SU-DHL-6 (cell line): Measurements from ENCODE around the gene SH2D1A.

Source experiments
- H2AFZ ChIP-seq: fragments of 200-600 bp; sonication (generic); 2 replicates; pipeline ENCODE4 v1.6.1; 2014; ENCODE audit warnings: low read depth, mild to moderate bottlenecking, moderate library complexity, mixed read lengths, antibody characterized with exemption, low read length; ENCODE audit not compliant: severe bottlenecking
- H3F3A ChIP-seq: fragments of 200-600 bp; shearing (Covaris generic); 2 replicates; pipeline ENCODE4 v1.6.0; 2016; ENCODE audit warnings: antibody characterized with exemption, mild to moderate bottlenecking; ENCODE audit not compliant: insufficient read depth
- H3K27ac ChIP-seq: fragments of 200-600 bp; sonication (generic); 2 replicates; pipeline ENCODE4 v1.5.1; 2016; ENCODE audit warnings: low read depth, mild to moderate bottlenecking, low read length, moderate library complexity, mixed read lengths
- H3K27me3 ChIP-seq: fragments of 200-600 bp; sonication (generic), shearing (Covaris generic); 2 replicates; pipeline ENCODE4 v1.6.0; 2014; ENCODE audit warnings: mild to moderate bottlenecking, low read length
- H3K36me3 ChIP-seq: fragments of 200-600 bp; sonication (generic); 2 replicates; pipeline ENCODE4 v1.6.1; 2014; ENCODE audit warnings: mild to moderate bottlenecking, low read length, mixed read lengths
- H3K4me2 ChIP-seq: fragments of 300-600, 200-600 bp; shearing (Covaris generic), sonication (generic); 2 replicates; pipeline ENCODE4 v1.6.0; 2014; ENCODE audit warnings: low read length, low read depth, mild to moderate bottlenecking; ENCODE audit not compliant: poor library complexity, severe bottlenecking
- H3K4me3 ChIP-seq: fragments of 200-600 bp; sonication (generic); 2 replicates; pipeline ENCODE4 v1.5.1; 2014; ENCODE audit warnings: antibody characterized with exemption, low read length, mild to moderate bottlenecking, mixed read lengths; ENCODE audit not compliant: insufficient read depth, poor library complexity, severe bottlenecking
- H3K79me2 ChIP-seq: fragments of 200-600 bp; sonication (generic); 2 replicates; pipeline ENCODE4 v1.6.1; 2014; ENCODE audit warnings: mild to moderate bottlenecking, low read length, moderate library complexity; ENCODE audit not compliant: insufficient read depth
- H3K9ac ChIP-seq: fragments of 200-600 bp; sonication (generic); 2 replicates; pipeline ENCODE4 v1.7.0; 2014; ENCODE audit warnings: mild to moderate bottlenecking, low read length
- H3K9me2 ChIP-seq: fragments of 200-600 bp; sonication (generic); replicated peaks from 2 replicates; pipeline ENCODE4 v1.6.1; 2014; ENCODE audit warnings: low read length; ENCODE audit not compliant: insufficient read depth
- H3K9me3 ChIP-seq: fragments of 200-600 bp; sonication (generic); 2 replicates; pipeline ENCODE4 v1.6.1; 2014; ENCODE audit warnings: low read length, mixed read lengths; ENCODE audit not compliant: insufficient read depth
- H4K20me1 ChIP-seq: fragments of 200-600 bp; sonication (generic); 2 replicates; pipeline ENCODE4 v1.6.1; 2014; ENCODE audit warnings: low read depth, mild to moderate bottlenecking, antibody characterized with exemption, low read length, moderate library complexity, mixed read lengths
- EZH2phosphoT487 ChIP-seq: fragments of 200-600 bp; sonication (generic), shearing (Covaris generic); conservative IDR thresholded peaks from 2 replicates; pipeline ENCODE4 v1.6.1; 2018; ENCODE audit warnings: mild to moderate bottlenecking, antibody characterized with exemption, low read length, moderate library complexity, mixed read lengths
- TF ChIP-seq, protein P1 (sequence below): fragments of 200-600 bp; sonication (generic); IDR thresholded peaks from one replicate; pipeline ENCODE4 v1.5.1; 2017; ENCODE audit warnings: antibody characterized with exemption, mild to moderate bottlenecking, low read length, moderate library complexity; ENCODE audit not compliant: insufficient read depth, poor library complexity, severe bottlenecking

SH2D1A gene

DNA sequence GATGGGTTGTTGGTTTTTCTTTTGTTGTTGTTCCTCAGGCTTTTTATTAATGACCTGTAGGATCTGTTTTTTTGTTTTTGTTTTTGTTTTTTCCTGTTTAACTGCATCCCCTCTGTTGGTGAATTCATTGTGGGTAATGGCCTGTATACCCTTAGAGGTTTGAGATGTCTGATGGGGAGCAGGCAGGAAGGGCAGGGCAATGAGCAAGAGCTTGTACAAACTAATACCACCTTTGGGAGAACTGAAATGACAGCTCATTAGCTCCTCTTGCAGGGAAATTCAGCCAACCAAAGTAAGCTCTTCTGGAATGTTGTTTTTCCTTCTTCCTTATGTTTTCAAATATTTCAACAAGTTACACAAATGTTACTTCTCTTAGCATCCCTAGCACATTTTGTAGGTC is 23.4 kb downstream of the SH2D1A start:
- Histone ChIP-seq H4K20me1 (no peaks in the 10 kb centered on the region), H2AFZ (no peak overlapping the region), H3K9ac (no peak overlapping the region), H3K4me2 (no peak overlapping the region), H3K27me3 (no peaks in the 10 kb centered on the region), H3K9me2 (no peaks in the 10 kb centered on the region), H3K36me3 (no peaks in the 10 kb centered on the region), H3K79me2 (no peaks in the 10 kb centered on the region), H3K4me3 (no peak overlapping the region), H3K9me3 (no peaks in the 10 kb centered on the region), H3K27ac (no peak overlapping the region), H3F3A (no peaks in the 10 kb centered on the region)
- no peak for TF ChIP-seq EZH2phosphoT487
- TF ChIP-seq, protein P1, sequence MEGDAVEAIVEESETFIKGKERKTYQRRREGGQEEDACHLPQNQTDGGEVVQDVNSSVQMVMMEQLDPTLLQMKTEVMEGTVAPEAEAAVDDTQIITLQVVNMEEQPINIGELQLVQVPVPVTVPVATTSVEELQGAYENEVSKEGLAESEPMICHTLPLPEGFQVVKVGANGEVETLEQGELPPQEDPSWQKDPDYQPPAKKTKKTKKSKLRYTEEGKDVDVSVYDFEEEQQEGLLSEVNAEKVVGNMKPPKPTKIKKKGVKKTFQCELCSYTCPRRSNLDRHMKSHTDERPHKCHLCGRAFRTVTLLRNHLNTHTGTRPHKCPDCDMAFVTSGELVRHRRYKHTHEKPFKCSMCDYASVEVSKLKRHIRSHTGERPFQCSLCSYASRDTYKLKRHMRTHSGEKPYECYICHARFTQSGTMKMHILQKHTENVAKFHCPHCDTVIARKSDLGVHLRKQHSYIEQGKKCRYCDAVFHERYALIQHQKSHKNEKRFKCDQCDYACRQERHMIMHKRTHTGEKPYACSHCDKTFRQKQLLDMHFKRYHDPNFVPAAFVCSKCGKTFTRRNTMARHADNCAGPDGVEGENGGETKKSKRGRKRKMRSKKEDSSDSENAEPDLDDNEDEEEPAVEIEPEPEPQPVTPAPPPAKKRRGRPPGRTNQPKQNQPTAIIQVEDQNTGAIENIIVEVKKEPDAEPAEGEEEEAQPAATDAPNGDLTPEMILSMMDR, result no peak

DNA sequence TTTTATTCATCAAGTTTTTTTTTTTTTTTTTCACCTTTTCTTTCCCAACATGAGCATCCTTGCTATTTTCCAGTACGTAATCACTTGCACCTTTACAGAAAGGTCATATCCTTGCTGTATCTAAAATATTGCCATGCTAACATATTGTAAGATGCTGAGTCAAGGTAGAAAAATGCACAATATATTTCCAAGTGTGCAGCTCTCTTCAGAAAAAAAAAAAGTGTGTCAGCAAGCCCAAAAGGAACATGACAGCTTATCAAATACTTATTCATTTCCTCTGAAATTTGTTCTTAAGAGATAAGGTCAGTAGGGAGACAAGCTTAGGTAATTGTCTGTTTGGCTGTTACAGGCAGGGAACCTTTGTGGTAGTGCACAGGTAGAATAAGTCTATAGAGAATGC is 27.0 kb downstream of the SH2D1A start:
- no peak overlapping the region for H3K9ac ChIP-seq
- H3K9me2 ChIP-seq, result no peaks in the 10 kb centered on the region
- H3K27me3 ChIP-seq, result no peaks in the 10 kb centered on the region
- no peak for TF ChIP-seq EZH2phosphoT487
- TF ChIP-seq, protein P1, result no peak
- no peaks in the 10 kb centered on the region for H3K9me3 ChIP-seq
- no peak overlapping the region for H2AFZ ChIP-seq
- no peaks in the 10 kb centered on the region for H4K20me1 ChIP-seq
- H3F3A ChIP-seq, result no peaks in the 10 kb centered on the region
- H3K4me2 ChIP-seq, result no peak overlapping the region
- H3K79me2 ChIP-seq, result no peaks in the 10 kb centered on the region
- no peaks in the 10 kb centered on the region for H3K36me3 ChIP-seq
- H3K27ac ChIP-seq, result no peak overlapping the region
- no peak overlapping the region for H3K4me3 ChIP-seq

DNA sequence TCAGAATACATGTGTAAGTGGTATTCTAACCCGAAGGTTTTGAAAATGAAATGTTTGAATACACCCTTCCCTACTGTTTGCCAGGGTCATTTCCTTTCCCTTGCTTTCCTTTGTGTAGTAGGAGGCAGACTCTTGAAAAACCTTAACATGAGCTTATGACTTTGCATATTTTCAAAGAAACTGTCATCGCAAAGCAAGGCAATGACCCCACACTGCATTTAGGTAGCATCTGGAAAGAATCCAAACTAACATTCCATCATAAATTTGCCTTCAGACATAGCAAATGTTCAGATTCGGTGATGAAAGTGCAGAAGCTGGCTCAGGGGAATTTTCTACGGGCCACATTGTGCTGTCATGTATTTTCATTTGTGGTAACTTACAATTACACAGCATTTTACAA is 32.3 kb downstream of the SH2D1A start:
- Histone ChIP-seq H3K4me2 (no peak overlapping the region), H3K9me3 (no peaks in the 10 kb centered on the region), H3F3A (no peaks in the 10 kb centered on the region), H3K9ac (no peak overlapping the region), H3K4me3 (no peak overlapping the region), H3K27ac (no peak overlapping the region), H4K20me1 (no peaks in the 10 kb centered on the region), H3K9me2 (no peaks in the 10 kb centered on the region), H3K27me3 (no peaks in the 10 kb centered on the region), H3K36me3 (no peaks in the 10 kb centered on the region), H2AFZ (no peak overlapping the region), H3K79me2 (no peaks in the 10 kb centered on the region)
- no peak for TF ChIP-seq EZH2phosphoT487
- TF ChIP-seq, protein P1, result no peak

DNA sequence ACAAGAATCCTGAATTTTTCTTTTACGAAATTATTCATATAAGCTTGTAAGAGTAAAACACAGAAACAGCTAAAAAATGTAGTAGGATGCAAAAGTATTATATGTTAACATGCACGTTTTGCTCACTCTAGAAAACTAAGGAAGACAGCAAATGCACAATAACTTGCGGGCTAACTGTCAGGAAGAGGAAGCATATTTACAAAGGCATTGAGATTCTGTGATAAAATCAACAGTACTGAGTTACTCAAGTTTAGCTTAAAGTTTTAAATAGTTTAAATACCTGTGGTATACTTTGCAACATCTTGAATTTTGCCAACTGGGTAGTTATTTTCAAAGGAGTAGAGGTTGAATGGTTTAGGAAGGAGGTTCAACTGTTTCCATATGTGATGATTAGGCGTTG is 37.0 kb downstream of the SH2D1A start:
- no peak overlapping the region for H3K9ac ChIP-seq

More for the DNA sequence above, 37.0 kb downstream of the SH2D1A start:
- H3K36me3 ChIP-seq, result no peaks in the 10 kb centered on the region
- H3K9me3 ChIP-seq, result no peaks in the 10 kb centered on the region
- no peaks in the 10 kb centered on the region for H3K9me2 ChIP-seq
- no peak overlapping the region for H3K4me3 ChIP-seq
- H3K79me2 ChIP-seq, result no peaks in the 10 kb centered on the region
- no peaks in the 10 kb centered on the region for H4K20me1 ChIP-seq
- H3F3A ChIP-seq, result no peaks in the 10 kb centered on the region
- H3K27me3 ChIP-seq, result no peaks in the 10 kb centered on the region
- no peak overlapping the region for H3K4me2 ChIP-seq
- H3K27ac ChIP-seq, result no peak overlapping the region
- TF ChIP-seq EZH2phosphoT487, result no peak
- TF ChIP-seq, protein P1, result no peak
- H2AFZ ChIP-seq, result no peak overlapping the region
